Left lung (tissue), 10 donors: Measurements from ENCODE around the gene GLIPR2. TPM values are rescaled to one million over a fixed set of nuclear protein-coding genes. Genes with fewer than 3 reads are reported as not detected.
"Not testable (repeated sequence)": the region's sequence is repeated elsewhere in the genome, so short reads cannot be mapped to it uniquely, and the experiment has no call there.

Experiments used
- ATAC-seq: fragments of 200-7000 bp; cut with Tn5 transposase; one replicate; pipeline ENCODE4 v1.9.1; 2020; ENCODE audit warnings: moderate library complexity
- DNase-seq, 4 donors: peaks; one replicate each; pipeline ENCODE4 v3.0.0-alpha.2; 2013 to 2020
- H3K27ac ChIP-seq, 2 donors: fragments of 200-600 bp; sonication (generic) in 1 of 2; one replicate each; pipeline versions ENCODE4 v1.5.0 to v1.8.0; 2020 to 2021
- H3K27me3 ChIP-seq, 2 donors: fragments of 200-600 bp; sonication (generic) in 1 of 2; one replicate each; pipeline versions ENCODE4 v1.5.0 to v1.8.0; 2020 to 2021
- H3K36me3 ChIP-seq, 2 donors: fragments of 200-600 bp; sonication (generic) in 1 of 2; one replicate each; pipeline versions ENCODE4 v1.5.0 to v1.8.0; 2020 to 2021
- H3K4me1 ChIP-seq, 2 donors: fragments of 200-600 bp; one replicate each; pipeline ENCODE4 v1.8.0; 2021
- H3K4me3 ChIP-seq, 2 donors: fragments of 200-600 bp; sonication (generic) in 1 of 2; one replicate each; pipeline versions ENCODE4 v1.5.0 to v1.8.0; 2020 to 2021; ENCODE audit warnings: mild to moderate bottlenecking in 1 of 2
- H3K9me3 ChIP-seq, 2 donors: fragments of 200-600 bp; sonication (generic) in 1 of 2; one replicate each; pipeline versions ENCODE4 v1.5.0 to v1.8.0; 2020 to 2021
- intact Hi-C, 2 donors: fragments of 100-400 bp; cut with DNase I; formaldehyde crosslinking; loops; one replicate each; pipeline versions ENCODE4 v1.11.2 to v1.14.2; 2022
- polyA plus RNA-seq, 6 donors: library from polyadenylated mRNA; unstranded; fragments of 120-200 nt; gene quantifications; one replicate each; pipeline ENCODE4 v1.2.1, GENCODE V29; 2013; ENCODE audit not compliant: insufficient read length in 6 of 6
- total RNA-seq, 2 donors: library from RNA; stranded (reverse); fragmentation: NEBNext Ultra II Directional; extraction: Animal tissue kit (Norgen Biotek cat#: 25700); gene quantifications; one replicate each; pipeline ENCODE4 v1.2.1, GENCODE V29; 2021
- TF ChIP-seq, protein P1 (sequence below), 2 donors: fragments of 200-600 bp; sonication (generic) in 1 of 2; IDR thresholded peaks; one replicate each; pipeline versions ENCODE4 v1.5.0 to v1.8.0; 2021; ENCODE audit warnings: antibody characterized with exemption in 2 of 2
- donor health status: DM: no; HTN: yes; CAD: no.
- donor health status: DM: no; HTN: no; CAD: no.

The GLIPR2 gene
- total and polyA plus RNA-seq, 8 donors: 33.0 to 94.5 (median 35.8) TPM

GRCh38 chr9:36170531-36170930 is 34.0 kb downstream of the GLIPR2 start:
- no peak for DNase-seq
- Histone ChIP-seq H3K4me3 (no peak overlapping the region), H3K4me1 (peaks cover 0 to 16% of the 10 kb centered on the region in 2 donors), H3K36me3 (no peaks in the 10 kb centered on the region), H3K9me3 (no peaks in the 10 kb centered on the region), H3K27ac (no peak overlapping the region), H3K27me3 (peaks cover 0 to 7% of the 10 kb centered on the region in 2 donors)
- intact Hi-C loops: no loop called here
- TF ChIP-seq, protein P1, sequence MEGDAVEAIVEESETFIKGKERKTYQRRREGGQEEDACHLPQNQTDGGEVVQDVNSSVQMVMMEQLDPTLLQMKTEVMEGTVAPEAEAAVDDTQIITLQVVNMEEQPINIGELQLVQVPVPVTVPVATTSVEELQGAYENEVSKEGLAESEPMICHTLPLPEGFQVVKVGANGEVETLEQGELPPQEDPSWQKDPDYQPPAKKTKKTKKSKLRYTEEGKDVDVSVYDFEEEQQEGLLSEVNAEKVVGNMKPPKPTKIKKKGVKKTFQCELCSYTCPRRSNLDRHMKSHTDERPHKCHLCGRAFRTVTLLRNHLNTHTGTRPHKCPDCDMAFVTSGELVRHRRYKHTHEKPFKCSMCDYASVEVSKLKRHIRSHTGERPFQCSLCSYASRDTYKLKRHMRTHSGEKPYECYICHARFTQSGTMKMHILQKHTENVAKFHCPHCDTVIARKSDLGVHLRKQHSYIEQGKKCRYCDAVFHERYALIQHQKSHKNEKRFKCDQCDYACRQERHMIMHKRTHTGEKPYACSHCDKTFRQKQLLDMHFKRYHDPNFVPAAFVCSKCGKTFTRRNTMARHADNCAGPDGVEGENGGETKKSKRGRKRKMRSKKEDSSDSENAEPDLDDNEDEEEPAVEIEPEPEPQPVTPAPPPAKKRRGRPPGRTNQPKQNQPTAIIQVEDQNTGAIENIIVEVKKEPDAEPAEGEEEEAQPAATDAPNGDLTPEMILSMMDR (IDR thresholded peaks at IDR 0.05): no peak
- no peak for ATAC-seq

- Histone ChIP-seq H3K4me1 (no peaks in the 10 kb centered on the region), H3K9me3 (no peaks in the 10 kb centered on the region), H3K27me3 (no peaks in the 10 kb centered on the region), H3K27ac (no peak overlapping the region), H3K4me3 (no peak overlapping the region), H3K36me3 (no peaks in the 10 kb centered on the region)
- intact Hi-C loops: no loop called here
- TF ChIP-seq, protein P1 (IDR thresholded peaks at IDR 0.05): no peak
- ATAC-seq: no peak
- DNase-seq: no peak
These were observed 37.3 kb downstream of the GLIPR2 start for GRCh38 chr9:36173861-36174260.

DNA sequence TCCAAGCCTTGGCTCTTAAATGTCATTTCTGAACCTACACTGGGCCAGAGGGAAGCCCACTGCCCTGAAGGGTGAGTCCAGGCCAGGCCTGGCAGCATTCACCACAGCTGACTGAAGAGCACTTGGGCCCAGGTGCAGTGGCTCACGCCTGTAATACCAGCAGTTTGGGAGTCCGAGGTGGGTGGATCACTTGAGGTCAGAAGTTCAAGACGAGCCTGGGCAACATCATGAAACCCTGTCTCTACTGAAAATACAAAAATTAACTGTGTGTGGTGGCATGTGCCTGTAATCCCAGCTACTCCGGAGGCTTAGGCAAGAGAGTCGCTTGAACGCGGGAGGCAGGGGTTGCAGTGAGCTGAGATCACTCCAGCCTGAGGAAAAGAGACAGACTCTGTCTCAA is 37.7 kb downstream of the GLIPR2 start:
- TF ChIP-seq, protein P1 (IDR thresholded peaks at IDR 0.05): no peak
- DNase-seq (no peak), ATAC-seq (no peak)
- no peak overlapping the region for H3K27ac ChIP-seq
- H3K27me3 ChIP-seq: no peaks in the 10 kb centered on the region
- H3K36me3 ChIP-seq: no peaks in the 10 kb centered on the region
- no peak overlapping the region for H3K4me3 ChIP-seq
- no peaks in the 10 kb centered on the region for H3K4me1 ChIP-seq
- intact Hi-C loops: no loop called here
- H3K9me3 ChIP-seq: no peaks in the 10 kb centered on the region

DNA sequence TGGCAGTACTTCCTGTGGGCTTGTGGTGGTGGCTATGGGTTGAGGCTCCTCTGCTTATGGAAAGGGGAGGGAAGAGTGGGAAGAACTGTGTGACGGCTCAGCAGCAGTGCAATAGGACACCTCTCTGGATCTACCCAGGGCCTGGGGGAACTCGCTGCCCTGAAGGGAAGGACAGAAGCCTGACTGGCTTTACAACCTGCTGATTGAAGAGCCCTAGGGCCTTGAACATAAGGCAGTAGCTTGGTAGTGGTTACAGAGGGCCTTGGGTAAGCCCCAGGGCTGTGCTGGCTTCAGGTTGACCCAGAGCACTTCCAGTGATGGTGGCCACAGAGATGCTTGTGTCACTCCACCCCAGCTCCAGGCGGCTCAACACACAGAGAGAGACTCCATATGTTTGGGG is 38.2 kb downstream of the GLIPR2 start:
- TF ChIP-seq, protein P1 (IDR thresholded peaks at IDR 0.05): no peak
- Histone ChIP-seq H3K36me3 (no peaks in the 10 kb centered on the region), H3K4me1 (no peaks in the 10 kb centered on the region), H3K4me3 (no peak overlapping the region), H3K27ac (no peak overlapping the region), H3K27me3 (no peaks in the 10 kb centered on the region), H3K9me3 (no peaks in the 10 kb centered on the region)
- ATAC-seq: no peak
- no peak for DNase-seq
- intact Hi-C loops: no loop called here

- H3K4me3 ChIP-seq, H3K9me3 ChIP-seq, H3K4me1 ChIP-seq, intact Hi-C loops, H3K27ac ChIP-seq, ATAC-seq, DNase-seq, H3K27me3 ChIP-seq, H3K36me3 ChIP-seq: not testable (repeated sequence)
These were observed 38.7 kb downstream of the GLIPR2 start for GRCh38 chr9:36175209-36175608.

GRCh38 chr9:36176496-36176895 is 40.0 kb downstream of the GLIPR2 start:
- H3K27ac ChIP-seq, H3K36me3 ChIP-seq, H3K4me3 ChIP-seq, H3K4me1 ChIP-seq, H3K27me3 ChIP-seq, ATAC-seq, DNase-seq, intact Hi-C loops, H3K9me3 ChIP-seq: not testable (repeated sequence)
